ENCODE results near the gene MSANTD4.

MSANTD4 gene

DNA sequence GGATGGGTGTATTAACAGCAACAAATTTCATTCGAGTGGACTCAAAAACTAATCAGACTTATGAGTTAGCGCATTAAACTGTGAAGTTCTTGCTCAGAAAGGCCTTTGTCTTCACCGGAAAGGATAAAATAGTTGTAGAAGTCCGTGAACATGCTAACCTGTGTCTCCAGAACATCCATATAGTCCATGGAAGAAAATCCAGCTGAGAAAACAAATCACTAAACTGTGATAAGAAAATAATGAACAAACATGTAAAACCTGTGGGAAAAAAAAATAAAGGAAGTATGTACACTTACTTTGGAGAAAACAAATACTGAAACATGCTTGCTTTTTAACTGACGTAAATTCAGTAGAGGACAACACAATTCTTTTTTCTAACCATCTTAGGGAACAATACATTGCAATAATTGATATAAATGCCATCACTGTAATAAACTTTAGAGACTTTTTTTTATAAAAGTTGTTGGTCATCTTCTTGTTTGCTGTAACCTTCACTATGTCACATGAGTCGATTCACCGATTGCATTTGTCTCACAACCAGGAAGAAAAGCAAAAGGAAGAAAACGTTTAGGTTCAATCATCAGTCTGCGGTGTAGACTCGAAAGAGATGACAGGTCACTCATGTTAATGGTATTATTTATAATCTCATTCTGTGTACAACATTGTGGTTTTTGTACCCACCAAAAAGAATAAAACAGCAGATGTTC is 41.9 kb downstream of the MSANTD4 start:
- ATAC-seq = no peak
- Mint-ChIP-seq H3K9me3 (no peaks in the 10 kb centered on the region), H3K4me1 (no peaks in the 10 kb centered on the region), H3K4me3 (no peak overlapping the region), H3K27ac (no peak overlapping the region), H3K36me3 (no peaks in the 10 kb centered on the region), H3K27me3 (no peaks in the 10 kb centered on the region)

DNA sequence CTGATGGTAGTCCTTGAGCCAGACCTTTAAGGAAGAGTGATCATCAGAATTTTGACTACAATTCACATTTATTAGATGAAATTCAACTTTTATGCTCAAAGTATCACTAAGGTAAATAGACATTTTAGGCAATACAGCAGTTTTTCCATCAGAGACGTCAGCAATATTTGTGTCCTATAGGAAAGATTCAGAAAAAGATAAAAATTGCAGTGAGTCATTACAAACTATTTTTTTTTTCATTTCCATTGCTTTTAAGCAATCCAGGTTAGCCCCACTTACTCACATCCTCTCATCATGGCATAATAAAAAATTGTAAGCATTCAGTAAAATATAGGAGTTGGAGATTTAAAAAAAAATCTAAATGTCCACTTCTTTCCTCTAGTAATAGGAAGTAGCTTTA is 46.9 kb downstream of the MSANTD4 start:
- Mint-ChIP-seq H3K27ac (no peak overlapping the region), H3K9me3 (no peaks in the 10 kb centered on the region), H3K36me3 (no peaks in the 10 kb centered on the region), H3K27me3 (no peaks in the 10 kb centered on the region), H3K4me1 (no peaks in the 10 kb centered on the region), H3K4me3 (no peak overlapping the region)
- ATAC-seq = no peak

DNA sequence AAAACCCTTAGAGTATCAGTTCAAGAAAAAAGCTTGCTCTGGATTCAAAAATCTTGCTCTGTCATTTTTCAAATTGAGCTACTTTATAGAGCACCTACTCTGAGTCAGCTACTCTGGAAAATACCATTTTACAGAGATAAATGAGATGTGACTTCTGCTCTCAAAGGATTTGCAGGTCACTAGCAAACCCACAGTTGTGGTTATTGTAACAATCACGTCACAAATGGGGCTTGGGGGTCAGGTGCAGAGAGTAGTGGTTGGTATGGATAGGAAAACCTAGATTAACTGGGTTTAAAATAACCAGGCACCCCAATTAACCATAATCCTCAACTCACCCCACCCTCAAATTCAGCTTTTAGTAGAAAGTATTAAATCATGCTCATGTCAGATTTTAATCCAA is 52.3 kb downstream of the MSANTD4 start:
- no peak for ATAC-seq
- no peaks in the 10 kb centered on the region for H3K9me3 Mint-ChIP-seq
- H3K27me3 Mint-ChIP-seq = no peaks in the 10 kb centered on the region
- no peak overlapping the region for H3K4me3 Mint-ChIP-seq
- H3K27ac Mint-ChIP-seq = no peak overlapping the region
- no peaks in the 10 kb centered on the region for H3K4me1 Mint-ChIP-seq
- no peaks in the 10 kb centered on the region for H3K36me3 Mint-ChIP-seq

GRCh38 chr11:105968021-105968697 is 53.9 kb downstream of the MSANTD4 start:
- H3K4me3 Mint-ChIP-seq = no peak overlapping the region
- H3K9me3 Mint-ChIP-seq = no peaks in the 10 kb centered on the region
- H3K36me3 Mint-ChIP-seq = no peaks in the 10 kb centered on the region
- ATAC-seq = no peak
- no peaks in the 10 kb centered on the region for H3K27me3 Mint-ChIP-seq
- no peaks in the 10 kb centered on the region for H3K4me1 Mint-ChIP-seq
- no peak overlapping the region for H3K27ac Mint-ChIP-seq

DNA sequence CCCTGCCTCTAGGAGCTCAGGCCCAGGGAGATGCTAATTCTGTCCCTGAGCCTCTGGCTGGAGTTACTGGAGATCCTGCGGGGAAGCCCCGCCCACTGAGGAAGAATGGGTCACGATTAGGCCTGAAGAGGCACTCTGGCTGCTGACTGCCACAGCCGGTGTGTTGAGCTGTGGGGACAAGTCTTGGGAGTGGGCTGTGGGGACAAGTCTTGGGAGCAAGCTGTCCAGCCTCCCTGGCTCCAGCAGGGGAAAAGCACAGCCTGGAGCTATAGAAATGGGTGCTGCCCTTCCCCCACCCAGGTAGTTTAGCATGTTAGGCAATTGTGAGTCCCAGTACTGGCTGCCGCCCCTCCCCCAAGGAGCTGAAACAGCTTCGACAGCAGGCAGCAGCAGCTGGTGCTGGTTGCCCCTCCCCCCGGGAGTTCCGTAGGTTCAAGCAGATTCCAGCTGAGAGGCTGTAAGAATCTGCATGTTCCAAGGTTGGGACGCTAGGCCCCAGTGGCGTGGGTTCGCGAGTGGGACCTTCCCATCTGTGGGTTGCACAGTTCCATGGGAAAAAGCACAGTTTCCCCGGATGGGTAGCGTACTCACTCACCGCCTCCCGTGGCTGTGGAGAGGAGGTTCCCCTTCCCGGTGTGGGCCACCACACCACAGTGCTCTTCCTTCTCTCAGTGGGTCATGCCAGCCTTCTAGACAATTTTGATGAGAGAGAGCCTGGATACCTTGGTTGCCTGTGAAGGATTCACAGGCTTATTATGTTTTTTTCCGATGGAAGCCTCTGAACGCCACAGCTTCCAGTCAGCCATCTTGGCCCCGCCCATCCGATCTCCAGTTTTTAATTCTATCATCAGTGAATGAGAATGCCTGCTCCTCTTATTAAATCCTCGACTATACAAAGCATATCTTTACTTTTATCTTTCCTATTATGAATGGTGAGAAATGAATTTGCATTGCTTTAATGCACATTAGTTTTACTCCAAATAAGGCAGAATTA is 61.5 kb downstream of the MSANTD4 start:
- H3K36me3 Mint-ChIP-seq = no peaks in the 10 kb centered on the region
- no peak for ATAC-seq
- peaks cover 14% of the 10 kb centered on the region for H3K9me3 Mint-ChIP-seq
- no peaks in the 10 kb centered on the region for H3K27me3 Mint-ChIP-seq
- no peak overlapping the region for H3K27ac Mint-ChIP-seq
- no peak overlapping the region for H3K4me3 Mint-ChIP-seq
- H3K4me1 Mint-ChIP-seq = no peaks in the 10 kb centered on the region
